IPS-NIHi11 (cell line): Measurements from ENCODE around the gene NRSN2.
"Not testable (repeated sequence)": the region's sequence is repeated elsewhere in the genome, so short reads cannot be mapped to it uniquely, and the experiment has no call there.

Source experiments
- DNase-seq: peaks from one replicate; pipeline ENCODE4 v3.0.0; 2012; ENCODE audit warnings: mixed read lengths, low spot score

Gene NRSN2

GRCh38 chr20:325045-325888 lies 21.6 kb upstream of the NRSN2 start, which contains the start of gene SOX12:
Gene SOX12 (plus strand): TSS chr20:325552. CDS start chr20:325925, 373 bp downstream.
- peak; percentile 85 for DNase-seq

- DNase-seq = peak; percentile 46
Measured at GRCh38 chr20:325889-326644, 20.8 kb upstream of the NRSN2 start.

DNA sequence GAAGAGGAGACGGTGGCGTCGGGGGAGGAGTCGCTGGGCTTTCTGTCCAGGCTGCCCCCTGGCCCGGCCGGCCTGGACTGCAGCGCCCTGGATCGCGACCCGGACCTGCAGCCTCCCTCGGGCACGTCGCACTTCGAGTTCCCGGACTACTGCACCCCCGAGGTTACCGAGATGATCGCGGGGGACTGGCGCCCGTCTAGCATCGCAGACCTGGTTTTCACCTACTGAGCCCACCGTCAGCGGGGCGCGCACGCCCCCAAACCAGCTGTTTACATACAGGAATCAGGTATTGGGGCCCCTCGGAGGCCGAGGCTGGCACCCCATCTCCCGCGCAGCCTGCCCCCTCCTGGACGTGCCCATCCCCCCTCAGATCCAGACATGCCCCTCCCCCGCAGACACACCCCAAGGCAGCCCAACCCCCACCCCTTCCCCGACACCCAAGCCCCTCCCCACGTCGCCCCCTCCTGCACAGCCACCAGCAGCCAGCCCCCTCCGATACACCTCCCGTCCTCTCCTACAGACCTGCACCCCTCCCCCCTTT lies 20.2 kb upstream of the NRSN2 start:
- DNase-seq = no peak

DNA sequence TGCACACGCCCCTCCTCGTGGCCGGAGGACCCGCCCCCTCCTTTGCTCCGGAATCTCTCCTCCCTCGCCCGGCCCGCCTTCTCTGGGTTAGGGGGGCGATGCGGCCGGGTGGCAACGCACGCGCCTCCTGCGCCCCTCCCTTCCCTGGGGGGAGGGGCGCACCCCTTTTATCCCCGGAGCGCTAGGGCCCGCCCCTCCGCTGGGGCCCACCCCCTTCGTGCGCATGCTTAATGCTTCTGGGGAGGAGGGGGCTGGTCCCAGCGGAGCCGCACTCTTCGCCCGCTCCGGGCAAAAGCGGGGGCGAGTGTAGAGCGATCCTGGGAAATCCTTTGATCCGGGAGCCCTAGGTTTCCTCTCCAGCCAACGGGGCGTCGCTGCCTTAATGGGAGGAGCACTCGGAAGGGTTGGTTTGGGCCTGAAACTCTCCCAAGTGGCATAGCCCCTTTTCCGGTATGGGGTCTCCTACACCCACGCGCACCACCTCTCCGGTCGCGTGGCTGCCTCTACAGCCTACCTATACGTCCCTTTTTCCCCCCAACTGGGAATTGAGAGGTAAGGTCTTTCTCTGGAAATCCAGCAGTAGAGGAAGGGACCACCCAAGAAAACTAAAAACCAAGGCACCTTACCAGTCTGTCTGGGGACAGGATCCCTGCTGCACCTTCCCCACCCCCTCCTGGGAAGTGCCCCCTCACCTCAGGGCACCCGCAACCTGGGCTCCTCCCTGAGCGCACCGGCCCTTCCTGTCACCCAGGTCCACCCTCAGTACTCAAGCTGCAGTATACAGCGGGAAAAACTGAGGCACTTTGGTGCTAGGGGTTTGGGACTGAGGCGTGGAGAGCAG lies 19.5 kb upstream of the NRSN2 start:
- DNase-seq = peak; percentile 88

DNA sequence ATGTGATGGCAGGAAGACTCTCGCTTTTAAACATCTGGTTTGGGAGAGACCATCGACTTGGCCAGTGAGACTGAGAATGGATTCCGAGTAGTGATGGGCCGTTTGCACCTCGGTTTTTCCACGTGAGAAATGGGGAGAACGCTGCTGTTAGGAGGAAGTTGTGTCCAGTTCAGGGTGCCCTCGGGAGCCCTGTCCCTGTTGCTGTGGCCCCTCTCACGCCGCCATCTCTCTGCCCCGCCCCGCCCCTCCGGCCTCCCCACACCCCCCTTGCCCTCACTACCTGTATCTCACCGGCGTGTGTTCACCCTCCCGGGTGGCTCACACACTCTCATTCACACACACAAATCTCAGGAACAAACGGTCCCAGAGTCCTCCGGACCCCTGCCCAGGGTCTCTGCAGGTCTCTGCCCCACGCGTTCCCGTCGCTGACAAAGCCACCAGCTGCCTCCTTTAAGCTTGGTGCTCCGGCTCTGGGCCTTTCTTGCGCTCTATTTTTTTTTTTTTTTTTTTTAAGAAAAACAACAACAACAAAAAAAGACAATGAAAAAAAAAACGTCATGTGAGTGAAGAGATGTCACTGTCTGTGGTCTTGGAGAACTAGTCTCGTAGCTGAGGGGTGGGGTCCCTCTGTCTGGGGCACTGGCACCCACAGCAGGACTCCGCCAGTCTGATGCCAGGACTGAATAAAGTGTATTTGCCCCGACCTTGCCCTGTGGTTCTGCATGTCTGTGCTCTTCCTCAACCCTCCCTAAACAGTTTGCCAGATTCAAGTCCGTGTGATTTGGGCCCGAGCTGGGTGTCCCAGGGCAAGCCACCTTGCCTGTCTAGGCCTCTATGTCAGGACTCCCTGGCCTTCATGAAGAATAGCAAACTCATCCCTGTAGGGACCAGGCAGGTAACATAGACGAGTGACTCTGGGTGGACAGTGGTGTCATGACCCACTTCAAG lies 18.6 kb upstream of the NRSN2 start:
- DNase-seq = no peak

- no peak for DNase-seq
Measured at GRCh38 chr20:328975-329695, 17.8 kb upstream of the NRSN2 start.

DNA sequence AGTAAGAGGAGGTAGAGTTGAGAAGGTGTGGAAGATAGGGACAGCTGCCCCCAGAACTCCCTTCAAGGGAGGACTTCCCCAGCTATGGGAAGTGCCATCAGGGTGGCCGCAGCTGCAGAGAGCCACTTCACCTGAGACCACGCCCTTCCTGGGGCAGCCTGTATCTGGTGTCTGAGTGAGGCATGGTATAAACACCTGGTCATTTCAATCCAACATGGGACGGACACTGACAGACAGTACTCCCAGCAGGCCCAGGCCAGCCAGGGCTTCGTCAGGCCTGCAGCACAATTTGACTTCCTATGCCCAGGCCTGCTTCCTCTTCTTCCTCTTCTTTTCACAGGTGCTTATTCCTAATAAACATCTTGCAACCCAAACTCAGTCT lies 17.1 kb upstream of the NRSN2 start:
- DNase-seq = no peak

DNA sequence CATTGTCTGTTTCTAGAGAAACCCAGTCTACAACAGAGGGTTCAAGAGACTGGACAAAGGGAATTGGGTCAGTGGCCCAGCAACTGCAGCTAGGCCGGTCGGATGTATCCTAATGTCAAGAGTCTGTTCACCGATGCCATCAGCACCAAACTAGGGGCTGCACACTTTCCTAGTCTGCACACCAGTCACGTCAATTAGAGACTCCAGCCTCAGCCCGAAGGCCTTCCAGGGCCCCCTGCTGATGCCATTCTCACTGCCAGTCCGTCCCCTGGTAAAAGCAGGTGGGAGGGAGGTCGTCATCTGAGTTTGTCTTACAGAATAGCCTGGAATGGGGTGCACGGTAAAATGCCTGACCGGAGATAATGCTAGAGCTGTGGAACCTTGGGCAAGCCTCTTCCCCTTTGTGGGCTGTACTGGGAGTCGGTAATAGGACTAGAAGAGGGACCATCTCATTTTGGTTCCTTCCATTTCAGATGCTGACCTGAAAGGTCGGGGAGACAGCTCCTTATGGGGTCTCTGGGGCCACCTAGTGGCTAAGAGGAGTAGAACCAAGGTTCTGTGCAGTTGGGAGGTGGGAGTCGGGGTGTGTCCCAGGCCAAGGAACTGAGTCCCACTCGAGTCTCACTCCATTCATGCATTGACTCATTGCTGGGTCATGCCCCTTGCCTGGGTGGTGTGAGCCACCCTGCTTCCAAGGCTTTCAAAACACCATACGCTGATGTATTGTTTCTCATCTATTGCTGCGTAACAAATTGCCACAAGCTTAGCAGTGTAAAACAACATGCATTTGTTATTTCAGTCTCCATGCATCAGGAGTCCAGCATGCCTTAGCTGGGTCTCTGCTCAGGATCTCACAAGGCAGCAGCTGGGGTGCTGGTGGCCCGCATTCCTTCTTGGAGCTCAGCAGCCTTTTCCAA lies 16.4 kb upstream of the NRSN2 start:
- DNase-seq = peak; percentile 71

- no peak for DNase-seq
Measured at GRCh38 chr20:334578-334977, 12.3 kb upstream of the NRSN2 start.

- DNase-seq = not testable (repeated sequence)
Measured at GRCh38 chr20:336040-336439, 10.9 kb upstream of the NRSN2 start.

DNA sequence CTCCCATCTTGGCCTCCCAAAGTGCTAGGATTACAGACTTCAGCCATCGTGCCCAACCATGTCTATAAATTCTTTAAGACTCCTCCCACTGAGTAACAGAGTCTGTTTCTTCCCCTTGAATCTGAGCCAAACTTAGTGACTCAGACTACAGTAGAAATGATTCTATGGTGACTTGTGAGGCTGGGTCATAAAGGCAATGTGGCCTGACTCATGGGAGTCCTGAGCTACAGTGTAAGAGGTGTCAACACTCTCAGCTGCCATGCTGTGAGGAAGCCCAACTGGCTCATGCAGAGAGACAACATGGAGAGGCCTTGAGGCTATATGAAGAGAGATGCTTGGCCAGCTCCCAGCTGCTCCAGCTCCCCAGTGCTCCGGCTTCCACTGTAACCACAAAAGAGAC lies 5.2 kb upstream of the NRSN2 start:
- no peak for DNase-seq

DNA sequence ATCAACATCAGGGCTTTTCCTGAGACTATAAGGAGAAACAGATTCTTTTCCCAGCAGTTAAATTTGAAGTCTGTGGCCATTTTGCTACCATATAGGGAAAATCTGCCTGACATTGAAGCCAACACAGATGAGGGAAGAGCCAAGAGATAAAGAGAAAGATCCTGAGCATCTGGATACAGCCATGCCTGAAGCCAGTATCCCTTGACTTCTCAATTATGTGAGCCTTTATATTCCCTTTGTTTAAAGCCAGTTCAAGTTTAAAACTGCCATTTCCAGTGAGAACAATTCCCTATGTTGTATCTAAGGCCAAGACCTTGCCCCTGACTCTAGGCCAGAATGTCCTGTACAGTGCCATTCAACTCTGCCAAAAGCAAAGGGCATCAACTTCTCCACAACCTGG lies 3.8 kb upstream of the NRSN2 start:
- DNase-seq = no peak

GRCh38 chr20:346033-346639 lies 775 bp upstream of the NRSN2 start:
- DNase-seq = no peak

DNA sequence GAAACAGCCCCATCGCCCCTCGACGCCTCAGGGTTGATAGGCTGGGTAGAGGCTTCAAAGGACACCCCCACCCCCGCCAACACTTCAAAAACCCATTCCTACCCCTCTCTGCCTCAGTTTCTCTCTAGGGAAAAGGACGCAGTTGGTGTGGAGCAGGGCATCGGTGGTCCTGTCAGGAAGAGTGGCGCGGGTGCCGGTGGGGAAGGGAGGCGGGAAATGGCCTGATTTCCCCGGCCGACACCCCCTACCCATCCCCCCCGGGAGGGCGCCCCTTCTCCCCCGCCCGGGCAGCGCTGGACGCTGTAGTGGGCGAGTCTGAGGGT lies 367 bp downstream of the NRSN2 start:
- DNase-seq = no peak

GRCh38 chr20:347640-348484 lies 951 bp downstream of the NRSN2 start:
- DNase-seq = peak; percentile 99

GRCh38 chr20:348972-349841 lies 2.3 kb downstream of the NRSN2 start:
- no peak for DNase-seq

GRCh38 chr20:353166-353565 lies 6.3 kb downstream of the NRSN2 start:
- no peak for DNase-seq
